RWPE2 (cell line): ENCODE measurements around the gene LAMA3.

Experiments
- ATAC-seq: fragments of 200-7000 bp; cut with Tn5 transposase; 3 replicates; pipeline ENCODE4 v1.9.1; 2021; ENCODE audit warnings: low read depth
- DNase-seq: peaks from one replicate; pipeline ENCODE4 v3.0.0-alpha.2; 2020; ENCODE audit warnings: low spot score
- H3K27ac ChIP-seq: fragments of 450-650 bp; 2 replicates; pipeline ENCODE4 v1.5.1; 2017; ENCODE audit warnings: mild to moderate bottlenecking; ENCODE audit not compliant: poor library complexity, severe bottlenecking
- H3K27me3 ChIP-seq: fragments of 250-450 bp; sonication (Bioruptor Pico); 2 replicates; pipeline ENCODE4 v1.5.1; 2021; ENCODE audit warnings: mild to moderate bottlenecking, moderate library complexity; ENCODE audit not compliant: insufficient read depth, poor library complexity, severe bottlenecking
- H3K36me3 ChIP-seq: fragments of 250-450 bp; sonication (Bioruptor Pico); 2 replicates; pipeline ENCODE4 v1.5.1; 2020; ENCODE audit warnings: low read depth, mild to moderate bottlenecking, moderate library complexity
- H3K4me1 ChIP-seq: fragments of 250-450 bp; sonication (Bioruptor Pico); 2 replicates; pipeline ENCODE4 v1.5.1; 2021; ENCODE audit warnings: mild to moderate bottlenecking, moderate library complexity; ENCODE audit not compliant: insufficient read depth, poor library complexity, severe bottlenecking
- H3K4me3 ChIP-seq: fragments of 250-450 bp; sonication (Bioruptor Pico); 2 replicates; pipeline ENCODE4 v1.5.1; 2021; ENCODE audit warnings: mild to moderate bottlenecking, moderate library complexity; ENCODE audit not compliant: severe bottlenecking
- H3K9me3 ChIP-seq: fragments of 250-450 bp; sonication (Bioruptor Pico); 2 replicates; pipeline ENCODE4 v1.5.1; 2021; ENCODE audit warnings: mild to moderate bottlenecking, moderate library complexity; ENCODE audit not compliant: severe bottlenecking
- CTCF ChIP-seq: fragments of 450-650 bp; IDR thresholded peaks from one replicate; pipeline ENCODE4 v1.5.1; 2017; ENCODE audit warnings: mild to moderate bottlenecking, moderate library complexity; ENCODE audit not compliant: poor library complexity, severe bottlenecking

Gene LAMA3

GRCh38 chr18:23643815-23644490 lies 45.3 kb upstream of the LAMA3 start:
- Histone ChIP-seq H3K36me3 (no peaks in the 10 kb centered on the region), H3K27me3 (no peaks in the 10 kb centered on the region), H3K4me1 (no peaks in the 10 kb centered on the region), H3K9me3 (no peaks in the 10 kb centered on the region), H3K27ac (no peak overlapping the region), H3K4me3 (no peak overlapping the region)
- ATAC-seq (no peak), DNase-seq (no peak)
- TF ChIP-seq CTCF: no peak

DNA sequence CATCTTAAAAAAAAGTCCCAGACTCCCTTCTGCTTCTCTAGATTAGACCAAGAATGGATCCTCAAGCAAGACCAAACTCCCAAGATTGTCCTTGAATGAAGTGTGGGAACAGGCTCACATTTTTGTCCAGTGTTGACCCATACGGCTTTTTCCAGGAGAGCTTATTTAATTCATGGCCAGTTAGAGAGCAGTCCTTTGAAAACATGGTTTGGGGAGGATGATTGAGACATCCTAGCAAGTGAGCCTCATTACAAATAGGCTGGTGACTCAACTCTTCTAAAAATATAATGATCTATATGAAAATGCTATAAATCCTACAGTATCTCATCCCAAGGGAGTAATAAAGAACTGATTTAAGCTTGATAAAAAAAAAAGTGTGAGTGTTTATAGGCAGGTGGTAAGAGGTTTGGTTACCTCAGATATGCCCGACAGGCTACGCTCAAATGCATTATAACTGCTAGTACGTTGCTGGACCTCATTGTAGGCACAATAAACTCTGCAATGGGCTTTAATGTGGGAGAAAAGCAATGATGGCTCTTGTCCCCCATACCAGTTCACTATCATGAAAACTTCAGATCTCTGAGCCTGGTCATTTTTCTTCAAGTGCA lies 43.6 kb upstream of the LAMA3 start:
- ATAC-seq (no peak), DNase-seq (no peak)
- TF ChIP-seq CTCF: no peak
- Histone ChIP-seq H3K4me3 (no peak overlapping the region), H3K27ac (no peak overlapping the region), H3K36me3 (no peaks in the 10 kb centered on the region), H3K4me1 (peaks cover 2% of the 10 kb centered on the region), H3K9me3 (no peaks in the 10 kb centered on the region), H3K27me3 (no peaks in the 10 kb centered on the region)

DNA sequence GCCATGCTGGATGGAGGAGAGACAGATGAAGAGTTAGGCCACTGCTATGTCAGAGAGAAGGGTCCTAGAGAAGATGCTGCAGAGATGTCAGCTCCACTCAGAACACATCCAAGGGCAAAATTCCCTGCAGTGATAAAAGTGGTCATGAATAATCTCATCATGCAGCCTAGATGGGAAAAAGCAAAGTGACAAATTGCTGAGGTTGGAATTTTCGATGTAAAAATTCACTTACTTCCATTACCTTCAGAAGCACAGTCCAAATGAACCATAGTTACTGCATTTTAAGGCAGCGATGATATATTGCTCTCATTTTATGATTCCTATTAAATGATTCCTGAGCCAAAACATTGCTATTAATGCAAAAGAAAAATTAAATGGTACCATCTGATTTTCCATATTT lies 43.0 kb upstream of the LAMA3 start:
- ATAC-seq: no peak
- H3K36me3 ChIP-seq: no peaks in the 10 kb centered on the region

DNA sequence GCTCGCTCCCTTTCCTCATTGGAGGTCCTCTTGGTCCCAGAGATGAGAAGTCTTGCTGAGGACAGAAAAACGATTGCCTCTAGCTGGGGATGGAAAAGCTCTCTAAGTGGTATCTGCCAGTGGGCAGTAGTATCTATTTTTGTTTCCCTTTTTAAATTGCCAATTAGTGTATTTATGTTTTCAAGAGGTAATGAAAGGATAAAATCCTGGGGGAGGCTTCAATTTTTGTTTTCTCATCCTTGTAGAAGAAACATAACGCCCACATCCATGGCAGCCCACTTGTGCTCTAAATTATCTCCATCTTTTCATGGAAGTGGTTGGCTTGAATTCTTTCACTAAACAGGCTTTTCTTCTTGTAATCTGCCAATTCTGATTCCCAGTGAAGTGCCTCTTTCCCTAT lies 40.8 kb upstream of the LAMA3 start:
- Histone ChIP-seq H3K9me3 (no peaks in the 10 kb centered on the region), H3K27ac (no peak overlapping the region), H3K36me3 (no peaks in the 10 kb centered on the region), H3K4me3 (no peak overlapping the region), H3K27me3 (no peaks in the 10 kb centered on the region), H3K4me1 (peaks cover 13% of the 10 kb centered on the region)
- DNase-seq (no peak), ATAC-seq (no peak)
- no peak for TF ChIP-seq CTCF

More for the DNA sequence above, 43.0 kb upstream of the LAMA3 start:
- no peak overlapping the region for H3K27ac ChIP-seq
- H3K4me1 ChIP-seq: peaks cover 8% of the 10 kb centered on the region
- no peak for TF ChIP-seq CTCF
- no peaks in the 10 kb centered on the region for H3K27me3 ChIP-seq
- no peak overlapping the region for H3K4me3 ChIP-seq
- no peaks in the 10 kb centered on the region for H3K9me3 ChIP-seq
- no peak for DNase-seq
